ENCODE measurements around the gene APELA. TPM values are rescaled to one million over a fixed set of nuclear protein-coding genes. Genes with fewer than 3 reads are reported as not detected.
"Not testable (repeated sequence)": the region's sequence is repeated elsewhere in the genome, so short reads cannot be mapped to it uniquely, and the experiment has no call there.

Gene APELA
- polyA plus RNA-seq, 3 donors from 2014 or later: not detected

GRCh38 chr4:164892018-164892417, 15.0 kb downstream of the APELA start:
- DNase-seq: no peak
- no peak overlapping the region for H3K27ac Mint-ChIP-seq
- H3K36me3 Mint-ChIP-seq: no peaks in the 10 kb centered on the region

GRCh38 chr4:164894702-164895101, 17.7 kb downstream of the APELA start:
- no peaks in the 10 kb centered on the region for H3K4me1 Mint-ChIP-seq
- peaks cover 0 to 5% (median 1%) of the 10 kb centered on the region in 6 donors for H3K9me3 Mint-ChIP-seq
- H3K4me3 Mint-ChIP-seq: no peak overlapping the region
- no peak for DNase-seq
- H3K36me3 Mint-ChIP-seq: no peaks in the 10 kb centered on the region
- H3K27me3 Mint-ChIP-seq (ENCODE audit: low read depth in 3 of 3): peaks cover 0 to 4% (median 4%) of the 10 kb centered on the region in 3 donors
- H3K27ac Mint-ChIP-seq: no peak overlapping the region

More at GRCh38 chr4:164892018-164892417, 15.0 kb downstream of the APELA start:
- H3K27me3 Mint-ChIP-seq (ENCODE audit: low read depth in 3 of 3): peaks cover 0 to 4% (median 3%) of the 10 kb centered on the region in 3 donors
- H3K4me1 Mint-ChIP-seq: no peaks in the 10 kb centered on the region
- peaks cover 0 to 5% (median 0%) of the 10 kb centered on the region in 6 donors for H3K9me3 Mint-ChIP-seq
- no peak overlapping the region for H3K4me3 Mint-ChIP-seq

- H3K4me3 Mint-ChIP-seq: no peak overlapping the region
- DNase-seq: no peak
- H3K27ac Mint-ChIP-seq: no peak overlapping the region
- no peaks in the 10 kb centered on the region for H3K4me1 Mint-ChIP-seq
- no peaks in the 10 kb centered on the region for H3K36me3 Mint-ChIP-seq
- peaks cover 0 to 6% (median 0%) of the 10 kb centered on the region in 6 donors for H3K9me3 Mint-ChIP-seq
- H3K27me3 Mint-ChIP-seq (ENCODE audit: low read depth in 3 of 3): peaks cover 0 to 5% (median 0%) of the 10 kb centered on the region in 3 donors
Measured at GRCh38 chr4:164902608-164903007, 25.6 kb downstream of the APELA start.

- H3K4me3 Mint-ChIP-seq: no peak overlapping the region
- DNase-seq: no peak
- no peaks in the 10 kb centered on the region for H3K36me3 Mint-ChIP-seq
- H3K4me1 Mint-ChIP-seq: no peaks in the 10 kb centered on the region
- peaks cover 0 to 6% (median 0%) of the 10 kb centered on the region in 6 donors for H3K9me3 Mint-ChIP-seq
- peaks cover 0 to 3% (median 1%) of the 10 kb centered on the region in 3 donors for H3K27me3 Mint-ChIP-seq (ENCODE audit: low read depth in 3 of 3)
- H3K27ac Mint-ChIP-seq: no peak overlapping the region
Measured at GRCh38 chr4:164904336-164904735, 27.4 kb downstream of the APELA start.

- no peaks in the 10 kb centered on the region for H3K36me3 Mint-ChIP-seq
- no peak for DNase-seq
- H3K4me3 Mint-ChIP-seq: no peak overlapping the region
- no peaks in the 10 kb centered on the region for H3K4me1 Mint-ChIP-seq
- peaks cover 0 to 6% (median 0%) of the 10 kb centered on the region in 6 donors for H3K9me3 Mint-ChIP-seq
- H3K27ac Mint-ChIP-seq: no peak overlapping the region
- peaks cover 0 to 3% (median 1%) of the 10 kb centered on the region in 3 donors for H3K27me3 Mint-ChIP-seq (ENCODE audit: low read depth in 3 of 3)
Measured at GRCh38 chr4:164904941-164905340, 28.0 kb downstream of the APELA start.

- H3K36me3 Mint-ChIP-seq: no peaks in the 10 kb centered on the region
- H3K27ac Mint-ChIP-seq: no peak overlapping the region
- no peaks in the 10 kb centered on the region for H3K9me3 Mint-ChIP-seq
- no peak overlapping the region for H3K4me3 Mint-ChIP-seq
- H3K4me1 Mint-ChIP-seq: no peaks in the 10 kb centered on the region
- peaks cover 0 to 3% (median 1%) of the 10 kb centered on the region in 3 donors for H3K27me3 Mint-ChIP-seq (ENCODE audit: low read depth in 3 of 3)
- DNase-seq: no peak
Measured at GRCh38 chr4:164906368-164906767, 29.4 kb downstream of the APELA start.

GRCh38 chr4:164913506-164913905, 36.5 kb downstream of the APELA start:
- not testable (repeated sequence) for H3K4me1 Mint-ChIP-seq; H3K9me3 Mint-ChIP-seq; H3K27me3 Mint-ChIP-seq (ENCODE audit: low read depth in 3 of 3); DNase-seq; H3K36me3 Mint-ChIP-seq; H3K4me3 Mint-ChIP-seq; H3K27ac Mint-ChIP-seq

- Mint-ChIP-seq H3K4me1 (no peaks in the 10 kb centered on the region), H3K4me3 (no peak overlapping the region), H3K27me3 (ENCODE audit: low read depth in 3 of 3) (peaks cover 0 to 5% (median 3%) of the 10 kb centered on the region in 3 donors), H3K36me3 (no peaks in the 10 kb centered on the region), H3K9me3 (peaks cover 0 to 4% (median 0%) of the 10 kb centered on the region in 6 donors), H3K27ac (no peak overlapping the region)
- no peak for DNase-seq
Measured at GRCh38 chr4:164918956-164919355, 42.0 kb downstream of the APELA start.

- H3K4me3 Mint-ChIP-seq: no peak overlapping the region
- H3K36me3 Mint-ChIP-seq: no peaks in the 10 kb centered on the region
- no peak for DNase-seq
- H3K9me3 Mint-ChIP-seq: peaks cover 0 to 9% (median 0%) of the 10 kb centered on the region in 6 donors
- no peaks in the 10 kb centered on the region for H3K4me1 Mint-ChIP-seq
- H3K27me3 Mint-ChIP-seq (ENCODE audit: low read depth in 3 of 3): peaks cover 0 to 5% (median 1%) of the 10 kb centered on the region in 3 donors
- H3K27ac Mint-ChIP-seq: no peak overlapping the region
Measured at GRCh38 chr4:164924670-164925238, 47.8 kb downstream of the APELA start.

- Mint-ChIP-seq H3K9me3 (peaks cover 0 to 8% (median 0%) of the 10 kb centered on the region in 6 donors), H3K27me3 (ENCODE audit: low read depth in 3 of 3) (peaks cover 0 to 1% (median 0%) of the 10 kb centered on the region in 3 donors), H3K4me3 (no peak overlapping the region), H3K4me1 (no peaks in the 10 kb centered on the region), H3K27ac (no peak overlapping the region), H3K36me3 (no peaks in the 10 kb centered on the region)
- DNase-seq: no peak
Measured at GRCh38 chr4:164926301-164926700, 49.3 kb downstream of the APELA start.

GRCh38 chr4:164927101-164927500, 50.1 kb downstream of the APELA start:
- not testable (repeated sequence) for H3K27me3 Mint-ChIP-seq (ENCODE audit: low read depth in 3 of 3); H3K9me3 Mint-ChIP-seq; H3K4me3 Mint-ChIP-seq; H3K27ac Mint-ChIP-seq; DNase-seq; H3K4me1 Mint-ChIP-seq; H3K36me3 Mint-ChIP-seq

- Mint-ChIP-seq H3K27me3 (ENCODE audit: low read depth in 3 of 3) (no peaks in the 10 kb centered on the region), H3K27ac (no peak overlapping the region)
Measured at GRCh38 chr4:164930647-164931046, 53.7 kb downstream of the APELA start.

GRCh38 chr4:164931551-164932324, 54.8 kb downstream of the APELA start:
- Mint-ChIP-seq H3K9me3 (peaks cover 0 to 5% (median 0%) of the 10 kb centered on the region in 6 donors), H3K27ac (no peak overlapping the region), H3K27me3 (ENCODE audit: low read depth in 3 of 3) (peaks cover 0 to 2% (median 0%) of the 10 kb centered on the region in 3 donors), H3K4me1 (no peaks in the 10 kb centered on the region), H3K4me3 (no peak overlapping the region), H3K36me3 (no peaks in the 10 kb centered on the region)
- no peak for DNase-seq

More at GRCh38 chr4:164930647-164931046, 53.7 kb downstream of the APELA start:
- H3K4me3 Mint-ChIP-seq: no peak overlapping the region
- H3K9me3 Mint-ChIP-seq: peaks cover 0 to 8% (median 0%) of the 10 kb centered on the region in 6 donors
- no peak for DNase-seq
- H3K4me1 Mint-ChIP-seq: no peaks in the 10 kb centered on the region
- H3K36me3 Mint-ChIP-seq: no peaks in the 10 kb centered on the region

GRCh38 chr4:164933244-164933643, 56.3 kb downstream of the APELA start:
- H3K4me3 Mint-ChIP-seq: no peak overlapping the region
- no peak overlapping the region for H3K27ac Mint-ChIP-seq
- no peak for DNase-seq
- H3K27me3 Mint-ChIP-seq (ENCODE audit: low read depth in 3 of 3): peaks cover 0 to 4% (median 2%) of the 10 kb centered on the region in 3 donors
- H3K4me1 Mint-ChIP-seq: no peaks in the 10 kb centered on the region
- no peaks in the 10 kb centered on the region for H3K36me3 Mint-ChIP-seq
- peaks cover 0 to 2% (median 0%) of the 10 kb centered on the region in 6 donors for H3K9me3 Mint-ChIP-seq

Data from immature natural killer cell (primary cell).